Keratinocyte (primary cell): ENCODE results near the gene CEP68. TPM values are rescaled to one million over a fixed set of nuclear protein-coding genes. Genes with fewer than 3 reads are reported as not detected.
"Not testable (repeated sequence)": the region's sequence is repeated elsewhere in the genome, so short reads cannot be mapped to it uniquely, and the experiment has no call there.

Experiments
- DNase-seq: peaks from one replicate; pipeline ENCODE4 v3.0.0-alpha.2; 2011; ENCODE audit warnings: low read depth, missing footprints, low spot score
- FAIRE-seq: peaks from 2 replicates; lab custom pipeline; 2011; peaks lifted over from hg19 to GRCh38; lab: Jason Lieb, UNC
- H2AFZ ChIP-seq: 2 replicates; pipeline ENCODE4 v1.6.0; 2012; ENCODE audit warnings: low read length, control low read depth, inconsistent platforms; ENCODE audit not compliant: control insufficient read depth
- H3K27ac ChIP-seq: 2 replicates; pipeline ENCODE4 v1.5.1; 2011; ENCODE audit warnings: low read length; ENCODE audit not compliant: control insufficient read depth, insufficient read depth
- H3K27me3 ChIP-seq: 3 replicates; pipeline ENCODE4 v1.6.0; 2011; ENCODE audit warnings: low read length; ENCODE audit not compliant: control insufficient read depth, insufficient read depth; ENCODE audit errors: extremely low read depth
- H3K36me3 ChIP-seq, 2 experiments: 2 replicates in 1 of 2; 3 replicates in 1 of 2; pipeline ENCODE4 v1.5.1; 2011; ENCODE audit warnings: low read length in 2 of 2, mild to moderate bottlenecking in 1 of 2; ENCODE audit not compliant: control insufficient read depth in 2 of 2, insufficient read depth in 2 of 2; ENCODE audit errors: extremely low read depth in 1 of 2
- H3K4me1 ChIP-seq: 3 replicates; pipeline ENCODE4 v1.5.1; 2011; ENCODE audit warnings: low read length; ENCODE audit not compliant: control insufficient read depth, insufficient read depth; ENCODE audit errors: extremely low read depth
- H3K4me2 ChIP-seq: 3 replicates; pipeline ENCODE4 v1.6.0; 2011; ENCODE audit warnings: low read depth, low read length; ENCODE audit not compliant: control insufficient read depth, insufficient read depth; ENCODE audit errors: extremely low read depth
- H3K4me3 ChIP-seq, 3 experiments: fragments of 200-600 bp in 1 of 3; sonication (generic) in 1 of 3; 2 replicates in 2 of 3; 3 replicates in 1 of 3; pipeline ENCODE4 v1.5.1; 2011 to 2016; ENCODE audit warnings: low read length in 3 of 3, mild to moderate bottlenecking in 3 of 3, control low read depth in 2 of 3, inconsistent platforms in 1 of 3, low read depth in 1 of 3, mixed read lengths in 1 of 3, mixed run types in 1 of 3, moderate library complexity in 1 of 3; ENCODE audit not compliant: control insufficient read depth in 2 of 3, insufficient read depth in 2 of 3; ENCODE audit errors: extremely low read depth in 1 of 3
- H3K79me2 ChIP-seq: 2 replicates; pipeline ENCODE4 v1.6.0; 2012; ENCODE audit warnings: low read length; ENCODE audit not compliant: control insufficient read depth, insufficient read depth
- H3K9ac ChIP-seq: 3 replicates; pipeline ENCODE4 v1.6.0; 2011; ENCODE audit warnings: low read length; ENCODE audit not compliant: control insufficient read depth, insufficient read depth; ENCODE audit errors: extremely low read depth
- H3K9me1 ChIP-seq: 3 replicates; pipeline ENCODE4 v1.6.0; 2011; ENCODE audit warnings: low read length; ENCODE audit not compliant: control insufficient read depth, insufficient read depth; ENCODE audit errors: extremely low read depth
- H3K9me3 ChIP-seq: 2 replicates; pipeline ENCODE4 v1.5.1; 2012; ENCODE audit warnings: low read depth, low read length; ENCODE audit not compliant: control insufficient read depth
- H4K20me1 ChIP-seq: 3 replicates; pipeline ENCODE4 v1.6.0; 2011; ENCODE audit warnings: low read length; ENCODE audit not compliant: control insufficient read depth, insufficient read depth; ENCODE audit errors: extremely low read depth
- CTCF ChIP-seq, 3 experiments: IDR thresholded peaks in 1 of 3; conservative IDR thresholded peaks in 1 of 3; optimal IDR thresholded peaks in 1 of 3; 2 replicates in 2 of 3; 3 replicates in 1 of 3; pipeline versions ENCODE3 to v1.5.1; 2011; ENCODE audit warnings: low read length in 3 of 3, mild to moderate bottlenecking in 3 of 3, moderate library complexity in 2 of 3, control low read depth in 1 of 3, inconsistent platforms in 1 of 3; ENCODE audit not compliant: insufficient read depth in 2 of 3; ENCODE audit errors: extremely low read depth in 1 of 3
- EZH2 ChIP-seq: IDR thresholded peaks from one replicate; pipeline ENCODE4 v1.6.1; 2012; ENCODE audit warnings: inconsistent platforms, mild to moderate bottlenecking, low read length, moderate library complexity
- dilution Hi-C: fragments of 300-500 bp; cut with MboI; formaldehyde crosslinking; loops from one replicate; pipeline ENCODE4 v1.7.0; 2020; ENCODE audit warnings: low sequenced_read_pairs; ENCODE audit not compliant: extremely low pct_ligation_motif_present
- polyA plus RNA-seq, 5 experiments: library from polyadenylated mRNA; depleted of rRNA in 3 of 5; stranded (reverse) in 3 of 5; stranded (forward) in 1 of 5; unstranded in 1 of 5; fragments of >200 nt; gene quantifications; 1 replicate in 1 of 5; 2 replicates in 3 of 5; 3 replicates in 1 of 5; pipeline versions ENCODE4 v1.2.1 to v1.2.3, GENCODE V29; 2011 to 2012; ENCODE audit warnings: missing spikeins in 2 of 5, low read depth in 1 of 5, low replicate concordance in 1 of 5

Gene CEP68
- polyA plus RNA-seq, 1 donor (not counting 4 experiments of a cell fraction or from before 2014, with no cell fraction given) = 4.1 TPM

DNA sequence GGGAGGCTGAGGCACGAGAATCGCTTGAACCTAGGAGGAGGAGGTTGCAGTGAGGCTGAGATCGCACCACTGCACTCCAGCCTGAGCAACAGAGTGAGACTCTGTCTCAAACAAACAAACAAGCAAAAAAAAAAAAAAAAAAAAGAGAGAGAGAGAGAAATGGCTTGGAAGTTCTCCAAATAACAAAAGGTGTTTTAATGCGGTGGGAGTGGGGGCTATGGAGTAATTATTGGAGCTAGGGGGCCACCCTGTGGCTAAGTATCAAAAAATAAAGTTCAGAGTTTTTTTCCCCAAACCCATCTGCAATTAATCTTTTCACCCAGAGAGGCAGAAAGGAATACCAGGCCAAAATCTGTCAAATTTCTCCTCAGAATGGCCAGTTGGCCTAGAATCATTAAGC lies 23.0 kb upstream of the CEP68 start:
- Histone ChIP-seq H3K79me2 (no peaks in the 10 kb centered on the region), H3K9me3 (peaks cover 2% of the 10 kb centered on the region), H3K9ac (no peak overlapping the region), H3K27ac (no peak overlapping the region), H3K9me1 (no peaks in the 10 kb centered on the region), H3K4me1 (peaks cover 7% of the 10 kb centered on the region), H3K36me3 (no peaks in the 10 kb centered on the region), H2AFZ (no peak overlapping the region), H4K20me1 (no peaks in the 10 kb centered on the region), H3K4me3 (no peak overlapping the region), H3K27me3 (no peaks in the 10 kb centered on the region), H3K4me2 (no peak overlapping the region)
- DNase-seq (no peak), FAIRE-seq (no peak)
- TF ChIP-seq EZH2 = no peak
- TF ChIP-seq CTCF (optimal IDR thresholded peaks at IDR 0.05 in 1 of 3, IDR thresholded peaks at IDR 0.05 in 1 of 3, conservative IDR thresholded peaks at IDR 0.05 in 1 of 3; ENCODE audit: extremely low read depth in 1 of 3, insufficient read depth in 2 of 3, low read length in 3 of 3) = no peak
- dilution Hi-C loops = loop anchor here (25.0 kb wide), 1 partner anchor 121 kb away; no protein-coding TSS in a partner anchor

DNA sequence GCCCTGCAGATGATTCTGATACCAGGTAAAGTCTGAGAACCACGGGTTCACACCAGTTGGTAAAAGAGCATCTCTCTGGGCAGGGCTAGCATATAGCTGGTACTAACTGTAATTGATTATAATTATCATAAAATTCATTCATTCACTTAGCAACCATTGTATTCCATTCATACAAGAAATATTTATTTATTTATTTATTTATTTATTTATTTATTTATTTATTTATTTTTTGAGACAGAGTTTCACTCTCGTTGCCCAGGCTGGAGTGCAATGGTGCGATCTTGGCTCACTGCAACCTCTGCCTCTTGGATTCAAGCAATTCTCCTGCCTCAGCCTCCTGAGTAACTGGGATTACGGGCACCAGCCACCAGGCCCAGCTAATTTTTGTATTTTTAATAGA lies 22.5 kb upstream of the CEP68 start:
- H3K27me3 ChIP-seq, H3K9ac ChIP-seq, DNase-seq, H2AFZ ChIP-seq, H4K20me1 ChIP-seq, H3K79me2 ChIP-seq, H3K4me1 ChIP-seq, H3K27ac ChIP-seq, H3K36me3 ChIP-seq, FAIRE-seq, H3K9me1 ChIP-seq, H3K4me3 ChIP-seq, H3K4me2 ChIP-seq, H3K9me3 ChIP-seq: not testable (repeated sequence)
- dilution Hi-C loops = loop anchor here (25.0 kb wide), 1 partner anchor 121 kb away; no protein-coding TSS in a partner anchor

- Histone ChIP-seq H3K79me2 (no peaks in the 10 kb centered on the region), H3K27me3 (no peaks in the 10 kb centered on the region), H3K4me3 (no peak overlapping the region), H2AFZ (no peak overlapping the region), H3K4me1 (peaks cover 10% of the 10 kb centered on the region), H3K9me3 (peaks cover 2% of the 10 kb centered on the region), H3K4me2 (no peak overlapping the region), H3K27ac (no peak overlapping the region), H3K9me1 (no peaks in the 10 kb centered on the region), H4K20me1 (no peaks in the 10 kb centered on the region), H3K36me3 (no peaks in the 10 kb centered on the region), H3K9ac (no peak overlapping the region)
- dilution Hi-C loops = loop anchor here (25.0 kb wide), 1 partner anchor 123 kb away; no protein-coding TSS in a partner anchor
- no peak for DNase-seq
- TF ChIP-seq CTCF (optimal IDR thresholded peaks at IDR 0.05 in 1 of 3, IDR thresholded peaks at IDR 0.05 in 1 of 3, conservative IDR thresholded peaks at IDR 0.05 in 1 of 3; ENCODE audit: extremely low read depth in 1 of 3, insufficient read depth in 2 of 3, low read length in 3 of 3) (no peak), EZH2 (no peak)
- no peak for FAIRE-seq
Measured at GRCh38 chr2:65035351-65035943, 20.8 kb upstream of the CEP68 start.
